Uterus (tissue), 4 donors: ENCODE results near the gene SHOC2. TPM values are rescaled to one million over a fixed set of nuclear protein-coding genes. Genes with fewer than 3 reads are reported as not detected.

Source experiments
- DNase-seq, 2 donors: peaks; one replicate each; pipeline ENCODE4 v3.0.0-alpha.2; 2019 to 2020
- H3K27ac ChIP-seq, 2 donors: fragments of 200-600 bp; sonication (generic); 1 replicate in 1 of 2; 2 replicates in 1 of 2; pipeline ENCODE4 v1.5.1; 2016 to 2018
- H3K27me3 ChIP-seq, 2 donors: fragments of 200-600 bp; sonication (generic); one replicate each; pipeline ENCODE4 v1.5.1; 2018 to 2019; ENCODE audit warnings: control low read depth in 1 of 2
- H3K36me3 ChIP-seq, 2 donors: fragments of 200-600 bp; sonication (generic); one replicate each; pipeline ENCODE4 v1.5.1; 2019; ENCODE audit warnings: control low read depth in 1 of 2
- H3K4me1 ChIP-seq, 2 donors: fragments of 200-600 bp; sonication (generic); one replicate each; pipeline ENCODE4 v1.5.1; 2018 to 2019; ENCODE audit warnings: control low read depth in 1 of 2
- H3K4me3 ChIP-seq, 2 donors: fragments of 200-600 bp; sonication (generic); 1 replicate in 1 of 2; 2 replicates in 1 of 2; pipeline ENCODE4 v1.5.1; 2018 to 2019; ENCODE audit warnings: mild to moderate bottlenecking in 1 of 2
- H3K9me3 ChIP-seq, 2 donors: fragments of 200-600 bp; sonication (generic); one replicate each; pipeline ENCODE4 v1.5.1; 2019; ENCODE audit warnings: control low read depth in 1 of 2
- POLR2A ChIP-seq, 2 donors: fragments of 450-650 bp; IDR thresholded peaks; one replicate each; pipeline ENCODE4 v1.6.1; 2016; ENCODE audit warnings: antibody characterized with exemption in 2 of 2, mild to moderate bottlenecking in 1 of 2, moderate library complexity in 1 of 2
- intact Hi-C: fragments of 100-400 bp; cut with DNase I; formaldehyde crosslinking; loops from one replicate; pipeline ENCODE4 v1.15.1; 2023; ENCODE audit warnings: low total_unique reads
- total RNA-seq, 4 donors: library from RNA; depleted of rRNA in 3 of 4; stranded (reverse); fragments of >200 nt in 3 of 4; gene quantifications; one replicate each; pipeline versions ENCODE4 v1.1.0 to v1.2.4, GENCODE V29; 2014 to 2023
- TF ChIP-seq, protein P1 (sequence below), 4 experiments: fragments of 200-600 bp in 2 of 4; fragments of 450-650 bp in 2 of 4; sonication (generic) in 2 of 4; IDR thresholded peaks; one replicate each; pipeline ENCODE4 v1.5.1; 2016 to 2019; ENCODE audit warnings: antibody characterized with exemption in 4 of 4, mild to moderate bottlenecking in 2 of 4, moderate library complexity in 1 of 4
- donor health status: DM: yes; HTN: yes; CAD: no.

Gene SHOC2
- total RNA-seq, 4 donors from 2014 or later, result 21.3 to 114 (median 92.5) TPM

DNA sequence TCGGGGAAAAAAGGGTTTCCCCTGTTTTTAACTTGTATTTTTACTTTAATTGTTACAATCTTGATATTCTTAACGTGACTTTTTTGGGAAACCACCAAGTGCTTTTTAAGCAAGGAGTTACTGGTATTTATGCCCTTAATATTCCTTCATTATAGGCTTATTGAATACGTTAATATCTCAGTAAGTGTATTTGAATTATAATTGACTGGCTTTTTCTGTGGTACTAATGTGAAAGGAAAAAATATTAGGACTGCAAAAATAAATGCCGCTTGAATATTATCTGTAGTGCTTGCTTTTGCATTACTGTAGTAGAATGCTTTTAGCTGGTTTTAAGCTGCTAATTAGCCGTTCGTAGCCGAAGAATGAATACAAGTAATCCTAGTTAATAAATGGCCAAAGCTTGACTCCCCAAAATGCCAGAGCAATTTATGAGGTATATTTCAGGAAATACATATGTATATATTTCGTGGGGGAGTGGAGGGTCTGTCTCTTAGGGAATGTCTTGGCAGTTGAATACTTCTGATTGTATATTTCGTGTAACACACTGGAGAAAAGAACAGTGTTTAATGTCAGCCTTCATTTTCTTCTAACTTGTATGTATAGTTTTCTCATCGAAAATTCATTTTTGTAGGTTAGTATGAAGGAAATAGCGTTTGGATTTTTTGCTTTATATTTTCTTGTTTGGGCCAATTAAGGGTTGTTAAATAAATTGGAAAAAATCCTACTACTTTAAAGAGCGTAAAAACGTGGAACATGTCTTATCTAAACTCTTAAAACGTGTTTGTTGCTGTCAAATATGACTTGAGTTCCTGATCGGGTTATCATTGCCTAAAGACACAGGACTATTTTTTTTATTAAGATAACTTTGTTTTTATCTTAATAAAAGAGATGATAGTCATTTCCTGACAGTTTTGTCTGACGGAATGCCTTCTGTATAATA lies 46.1 kb upstream of the SHOC2 start:
- Histone ChIP-seq H3K9me3 (no peaks in the 10 kb centered on the region), H3K27me3 (no peaks in the 10 kb centered on the region), H3K27ac (peak overlapping the region; percentile 98 to 99), H3K4me1 (peaks cover 0 to 7% of the 10 kb centered on the region in 2 donors), H3K4me3 (peak overlapping the region; percentile 93 to 100), H3K36me3 (no peaks in the 10 kb centered on the region)
- DNase-seq, result no peak
- intact Hi-C loops, result loop anchor here (10.0 kb wide), 1 partner anchor 48 kb away; no protein-coding TSS in a partner anchor
- TF ChIP-seq POLR2A (IDR thresholded peaks at IDR 0.05), result no peak
- TF ChIP-seq, protein P1, sequence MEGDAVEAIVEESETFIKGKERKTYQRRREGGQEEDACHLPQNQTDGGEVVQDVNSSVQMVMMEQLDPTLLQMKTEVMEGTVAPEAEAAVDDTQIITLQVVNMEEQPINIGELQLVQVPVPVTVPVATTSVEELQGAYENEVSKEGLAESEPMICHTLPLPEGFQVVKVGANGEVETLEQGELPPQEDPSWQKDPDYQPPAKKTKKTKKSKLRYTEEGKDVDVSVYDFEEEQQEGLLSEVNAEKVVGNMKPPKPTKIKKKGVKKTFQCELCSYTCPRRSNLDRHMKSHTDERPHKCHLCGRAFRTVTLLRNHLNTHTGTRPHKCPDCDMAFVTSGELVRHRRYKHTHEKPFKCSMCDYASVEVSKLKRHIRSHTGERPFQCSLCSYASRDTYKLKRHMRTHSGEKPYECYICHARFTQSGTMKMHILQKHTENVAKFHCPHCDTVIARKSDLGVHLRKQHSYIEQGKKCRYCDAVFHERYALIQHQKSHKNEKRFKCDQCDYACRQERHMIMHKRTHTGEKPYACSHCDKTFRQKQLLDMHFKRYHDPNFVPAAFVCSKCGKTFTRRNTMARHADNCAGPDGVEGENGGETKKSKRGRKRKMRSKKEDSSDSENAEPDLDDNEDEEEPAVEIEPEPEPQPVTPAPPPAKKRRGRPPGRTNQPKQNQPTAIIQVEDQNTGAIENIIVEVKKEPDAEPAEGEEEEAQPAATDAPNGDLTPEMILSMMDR (IDR thresholded peaks at IDR 0.05), result no peak

DNA sequence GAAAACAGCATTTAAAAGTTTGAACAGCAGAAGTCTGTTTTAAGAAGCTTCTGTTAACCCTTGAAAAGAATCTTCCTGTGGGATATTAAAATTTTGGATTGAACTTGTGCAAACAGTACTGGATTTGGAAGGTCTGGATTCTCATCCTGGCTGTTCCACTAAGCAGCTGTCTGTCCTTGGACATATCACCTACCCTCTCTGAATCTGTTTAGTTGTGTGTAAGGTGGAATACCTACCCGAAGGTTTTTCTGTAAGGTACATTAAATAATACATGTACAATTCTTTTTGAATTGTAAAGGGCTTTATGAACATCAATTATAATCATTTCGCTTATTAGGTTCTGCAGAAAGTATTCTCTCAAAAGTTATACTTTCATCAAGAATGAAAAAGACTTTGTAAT lies 45.5 kb upstream of the SHOC2 start:
- peak overlapping the region; percentile 93 to 100 for H3K4me3 ChIP-seq
- TF ChIP-seq, protein P1 (IDR thresholded peaks at IDR 0.05), result no peak
- no peak for TF ChIP-seq POLR2A (IDR thresholded peaks at IDR 0.05)
- H3K27me3 ChIP-seq, result no peaks in the 10 kb centered on the region
- H3K27ac ChIP-seq, result peak overlapping the region; percentile 98 to 99
- DNase-seq, result no peak
- intact Hi-C loops, result loop anchor here (10.0 kb wide), 1 partner anchor 49 kb away; no protein-coding TSS in a partner anchor
- H3K36me3 ChIP-seq, result no peaks in the 10 kb centered on the region
- H3K9me3 ChIP-seq, result no peaks in the 10 kb centered on the region
- H3K4me1 ChIP-seq, result peaks cover 0 to 7% of the 10 kb centered on the region in 2 donors

DNA sequence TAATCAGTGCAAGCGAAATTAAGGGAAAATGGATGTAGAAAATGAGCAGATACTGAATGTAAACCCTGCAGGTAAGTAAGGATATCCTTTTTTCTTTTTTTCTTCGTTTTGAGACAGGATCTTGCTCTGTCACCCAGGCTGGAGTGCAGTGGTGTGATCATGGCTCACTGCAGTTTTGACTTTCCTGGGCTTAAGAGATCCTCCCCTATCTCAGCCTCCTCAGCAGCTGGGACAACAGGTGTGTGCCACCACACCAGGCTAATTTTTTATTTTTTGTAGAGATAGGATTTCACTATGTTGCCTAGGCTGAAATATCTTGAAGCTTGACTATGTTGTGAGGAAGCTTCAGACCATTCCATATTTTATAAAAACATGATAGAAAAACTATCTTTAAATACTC lies 43.4 kb upstream of the SHOC2 start:
- no peaks in the 10 kb centered on the region for H3K27me3 ChIP-seq
- TF ChIP-seq, protein P1 (IDR thresholded peaks at IDR 0.05), result no peak
- TF ChIP-seq POLR2A (IDR thresholded peaks at IDR 0.05), result no peak
- H3K4me3 ChIP-seq, result peak overlapping the region in 1 of 2 donors; percentile 6
- DNase-seq, result no peak
- H3K27ac ChIP-seq, result peak overlapping the region in 1 of 2 donors; percentile 99
- intact Hi-C loops, result loop anchor here (10.0 kb wide), 1 partner anchor 51 kb away; no protein-coding TSS in a partner anchor
- peaks cover 0 to 10% of the 10 kb centered on the region in 2 donors for H3K4me1 ChIP-seq
- H3K36me3 ChIP-seq, result no peaks in the 10 kb centered on the region
- H3K9me3 ChIP-seq, result no peaks in the 10 kb centered on the region

DNA sequence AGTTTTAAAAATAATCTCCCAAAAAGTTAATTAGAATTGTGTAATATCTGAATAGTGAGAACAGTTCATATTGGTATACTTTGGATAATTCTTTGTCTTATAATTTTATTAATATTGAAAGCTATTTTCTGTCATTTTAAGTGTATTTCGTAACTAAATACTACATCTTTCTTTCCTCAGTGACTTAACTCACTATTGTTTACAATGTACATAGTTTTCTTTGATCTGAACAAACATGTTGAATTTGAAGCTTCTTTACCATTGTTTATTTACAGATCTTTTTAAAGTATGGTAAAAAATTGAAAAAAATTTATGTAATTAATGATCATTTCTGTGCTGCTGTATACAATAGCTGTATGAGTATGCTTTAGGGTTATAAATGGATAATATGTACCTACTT lies 42.6 kb upstream of the SHOC2 start:
- Histone ChIP-seq H3K27ac (no peak overlapping the region), H3K4me1 (peaks cover 4 to 13% of the 10 kb centered on the region in 2 donors), H3K27me3 (no peaks in the 10 kb centered on the region), H3K9me3 (no peaks in the 10 kb centered on the region), H3K4me3 (no peak overlapping the region), H3K36me3 (no peaks in the 10 kb centered on the region)
- no peak for DNase-seq
- intact Hi-C loops, result loop anchor here (10.0 kb wide), 1 partner anchor 52 kb away; no protein-coding TSS in a partner anchor
- TF ChIP-seq POLR2A (IDR thresholded peaks at IDR 0.05), result no peak
- TF ChIP-seq, protein P1 (IDR thresholded peaks at IDR 0.05), result no peak

DNA sequence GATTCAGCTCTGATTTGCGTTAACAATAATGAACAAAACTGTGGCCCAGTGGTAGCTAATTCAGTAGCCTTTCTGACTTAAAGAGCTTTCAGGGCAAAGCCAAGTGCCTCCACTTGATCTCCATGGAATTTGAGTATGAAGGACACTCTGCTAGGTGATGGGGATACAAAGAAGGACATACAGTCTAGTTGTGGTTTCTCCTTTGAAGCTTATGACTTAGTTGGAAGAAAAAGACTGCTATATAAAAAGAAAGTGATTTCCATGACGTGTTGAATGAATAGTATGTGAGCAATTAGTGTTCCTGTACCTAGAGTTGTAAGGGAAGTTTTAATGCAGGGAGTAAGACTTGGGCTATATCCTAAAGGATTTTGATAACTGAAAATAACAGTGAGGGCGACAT lies 39.4 kb upstream of the SHOC2 start:
- peak overlapping the region in 1 of 2 donors; percentile 59 for H3K27ac ChIP-seq
- intact Hi-C loops, result no loop called here
- DNase-seq, result no peak
- H3K4me1 ChIP-seq, result peaks cover 4 to 13% of the 10 kb centered on the region in 2 donors
- TF ChIP-seq POLR2A (IDR thresholded peaks at IDR 0.05), result no peak
- TF ChIP-seq, protein P1 (IDR thresholded peaks at IDR 0.05), result no peak
- no peak overlapping the region for H3K4me3 ChIP-seq
- H3K36me3 ChIP-seq, result peaks cover 0 to 2% of the 10 kb centered on the region in 2 donors
- H3K27me3 ChIP-seq, result no peaks in the 10 kb centered on the region
- H3K9me3 ChIP-seq, result no peaks in the 10 kb centered on the region
